Measurements from ENCODE around the gene PTGR3. TPM values are rescaled to one million over a fixed set of nuclear protein-coding genes. Genes with fewer than 3 reads are reported as not detected.

Gene PTGR3, protein sequence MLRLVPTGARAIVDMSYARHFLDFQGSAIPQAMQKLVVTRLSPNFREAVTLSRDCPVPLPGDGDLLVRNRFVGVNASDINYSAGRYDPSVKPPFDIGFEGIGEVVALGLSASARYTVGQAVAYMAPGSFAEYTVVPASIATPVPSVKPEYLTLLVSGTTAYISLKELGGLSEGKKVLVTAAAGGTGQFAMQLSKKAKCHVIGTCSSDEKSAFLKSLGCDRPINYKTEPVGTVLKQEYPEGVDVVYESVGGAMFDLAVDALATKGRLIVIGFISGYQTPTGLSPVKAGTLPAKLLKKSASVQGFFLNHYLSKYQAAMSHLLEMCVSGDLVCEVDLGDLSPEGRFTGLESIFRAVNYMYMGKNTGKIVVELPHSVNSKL
- 10 to 100 TPM; 16.9 to 24.3 (median 21.1) TPM for total RNA-seq

DNA sequence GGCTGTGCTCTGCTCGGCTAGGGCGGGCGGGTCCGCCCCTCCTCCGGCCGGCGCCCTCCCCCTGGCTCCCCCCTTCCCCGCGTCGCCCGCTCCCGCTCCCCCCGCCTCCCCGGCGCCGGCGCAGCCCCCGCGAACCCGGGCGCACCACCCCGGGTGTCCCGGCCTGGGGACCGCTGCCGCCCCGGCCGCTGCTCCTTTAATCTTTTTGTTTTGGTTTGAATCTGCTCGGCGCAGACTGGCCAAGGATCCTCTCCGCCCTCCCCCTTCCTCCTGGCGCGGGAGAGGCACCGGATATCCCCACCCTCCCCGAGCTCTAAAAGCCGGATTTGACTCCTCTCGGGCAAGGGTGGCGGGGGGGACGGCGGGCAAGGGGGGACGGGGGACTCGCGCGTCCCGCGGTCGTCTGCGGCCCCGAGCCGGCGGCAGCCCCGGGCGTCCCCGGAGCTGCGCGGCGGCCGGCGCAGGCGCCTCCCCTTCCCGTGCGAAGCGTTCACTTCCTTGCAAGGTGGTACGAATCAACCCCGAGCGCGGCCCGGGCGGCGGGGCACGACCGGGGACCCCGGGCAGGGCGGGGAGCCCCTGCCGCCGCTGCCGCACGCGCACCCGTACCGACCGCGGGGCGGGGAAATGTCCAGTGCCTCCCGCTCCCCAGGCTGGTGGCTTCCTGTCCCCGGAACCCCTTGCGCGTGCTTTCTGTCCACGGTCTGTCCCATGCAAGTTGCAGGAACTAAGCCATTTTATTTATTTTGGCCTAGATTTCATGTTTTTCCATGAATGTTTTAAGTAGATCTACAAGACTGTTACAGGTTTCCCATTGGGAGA, at the start of gene PTGR3:
TSS of gene PTGR3 (minus strand) at position 11 of the 822 bp plus-strand sequence. CDS start 81 bp downstream, outside the sequence.
- ATAC-seq (ENCODE audit: low FRiP score) = peak; percentile 74
- DNase-seq (ENCODE audit: low spot score) = peak; percentile 40
- TF ChIP-seq, protein P1, sequence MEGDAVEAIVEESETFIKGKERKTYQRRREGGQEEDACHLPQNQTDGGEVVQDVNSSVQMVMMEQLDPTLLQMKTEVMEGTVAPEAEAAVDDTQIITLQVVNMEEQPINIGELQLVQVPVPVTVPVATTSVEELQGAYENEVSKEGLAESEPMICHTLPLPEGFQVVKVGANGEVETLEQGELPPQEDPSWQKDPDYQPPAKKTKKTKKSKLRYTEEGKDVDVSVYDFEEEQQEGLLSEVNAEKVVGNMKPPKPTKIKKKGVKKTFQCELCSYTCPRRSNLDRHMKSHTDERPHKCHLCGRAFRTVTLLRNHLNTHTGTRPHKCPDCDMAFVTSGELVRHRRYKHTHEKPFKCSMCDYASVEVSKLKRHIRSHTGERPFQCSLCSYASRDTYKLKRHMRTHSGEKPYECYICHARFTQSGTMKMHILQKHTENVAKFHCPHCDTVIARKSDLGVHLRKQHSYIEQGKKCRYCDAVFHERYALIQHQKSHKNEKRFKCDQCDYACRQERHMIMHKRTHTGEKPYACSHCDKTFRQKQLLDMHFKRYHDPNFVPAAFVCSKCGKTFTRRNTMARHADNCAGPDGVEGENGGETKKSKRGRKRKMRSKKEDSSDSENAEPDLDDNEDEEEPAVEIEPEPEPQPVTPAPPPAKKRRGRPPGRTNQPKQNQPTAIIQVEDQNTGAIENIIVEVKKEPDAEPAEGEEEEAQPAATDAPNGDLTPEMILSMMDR (IDR thresholded peaks at IDR 0.05) = no peak

DNA sequence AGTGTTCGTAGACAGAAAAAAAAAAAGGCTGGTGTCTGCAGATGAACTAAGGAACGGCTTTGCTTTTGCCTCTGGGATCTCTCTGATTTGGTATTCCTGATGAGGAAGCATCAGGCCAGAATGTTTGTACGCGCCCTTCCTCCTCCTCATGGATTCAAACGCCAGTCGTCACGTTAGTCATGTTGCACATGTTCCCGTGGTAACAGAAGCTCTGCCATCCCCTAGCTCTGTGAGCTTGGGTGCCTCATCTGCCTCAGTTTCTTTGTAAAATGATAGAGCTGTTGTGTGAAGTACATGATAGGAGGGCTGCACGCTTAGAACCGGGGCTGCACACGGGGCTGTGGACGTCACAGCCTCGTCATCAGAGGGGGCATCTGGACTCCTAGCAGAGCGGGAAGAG, 48.7 kb upstream of the PTGR3 start:
- TF ChIP-seq, protein P1 (IDR thresholded peaks at IDR 0.05) = no peak
- DNase-seq (ENCODE audit: low spot score) (no peak), ATAC-seq (ENCODE audit: low FRiP score) (no peak)

DNA sequence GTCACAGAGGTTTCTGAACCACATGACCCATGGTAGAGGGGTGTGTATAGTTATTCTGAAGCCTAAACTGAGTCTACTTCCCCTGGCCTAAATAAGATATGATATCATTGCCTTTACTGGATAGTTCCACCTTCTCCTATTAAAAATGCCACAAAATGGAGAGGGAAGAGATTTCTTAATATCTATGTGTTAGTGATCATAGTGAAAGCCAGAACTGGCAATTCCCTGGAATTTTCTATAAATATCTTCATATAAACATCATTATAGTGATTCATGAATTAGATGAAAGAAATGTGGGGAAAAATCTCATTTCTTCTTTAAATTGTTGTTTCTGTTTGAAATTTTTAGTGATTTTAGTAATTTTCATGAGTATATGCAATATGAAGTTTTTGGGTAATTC, 47.4 kb upstream of the PTGR3 start:
- ATAC-seq (ENCODE audit: low FRiP score) (no peak), DNase-seq (ENCODE audit: low spot score) (no peak)
- TF ChIP-seq, protein P1 (IDR thresholded peaks at IDR 0.05) = no peak

DNA sequence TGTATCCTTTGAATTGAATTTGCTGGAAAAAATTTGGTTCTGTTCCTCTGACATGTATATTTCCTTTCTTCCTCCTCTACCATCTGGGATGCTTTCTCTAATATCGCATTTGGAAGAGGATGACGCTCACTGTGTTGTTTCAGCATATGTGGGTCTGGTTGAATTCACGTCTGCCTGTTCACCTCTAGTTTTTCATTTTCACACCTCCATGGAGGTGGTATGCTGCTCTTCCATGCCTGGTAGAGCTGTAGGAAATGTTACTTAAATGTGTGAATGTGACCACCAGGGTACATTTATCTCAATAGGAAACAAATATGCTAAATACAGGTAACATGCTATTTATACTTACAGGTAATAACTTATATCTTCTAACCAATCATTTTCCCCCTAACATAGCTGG, 46.2 kb upstream of the PTGR3 start:
- ATAC-seq (ENCODE audit: low FRiP score) (no peak), DNase-seq (ENCODE audit: low spot score) (no peak)
- TF ChIP-seq, protein P1 (IDR thresholded peaks at IDR 0.05) = no peak

DNA sequence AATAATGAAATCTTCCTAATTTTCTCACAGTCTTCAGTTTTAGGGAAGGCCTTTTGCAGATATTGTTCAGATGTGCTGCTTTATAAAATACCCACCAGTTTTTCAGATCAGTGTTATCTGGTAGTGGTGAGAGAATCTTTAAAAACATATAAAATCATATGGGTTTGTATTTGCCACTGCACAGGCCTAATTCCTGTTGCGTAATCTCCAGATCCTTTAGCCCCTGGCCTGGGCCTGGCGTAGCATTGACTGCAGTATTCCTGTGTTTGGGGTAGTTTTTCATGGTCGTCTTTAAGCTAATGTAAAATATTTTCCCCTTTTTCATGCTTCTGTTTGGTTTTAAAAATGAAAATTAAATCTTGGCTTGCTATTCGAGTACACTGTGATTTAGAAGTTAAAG, 44.8 kb upstream of the PTGR3 start:
- no peak for DNase-seq (ENCODE audit: low spot score)
- TF ChIP-seq, protein P1 (IDR thresholded peaks at IDR 0.05) = no peak
- ATAC-seq (ENCODE audit: low FRiP score) = no peak

DNA sequence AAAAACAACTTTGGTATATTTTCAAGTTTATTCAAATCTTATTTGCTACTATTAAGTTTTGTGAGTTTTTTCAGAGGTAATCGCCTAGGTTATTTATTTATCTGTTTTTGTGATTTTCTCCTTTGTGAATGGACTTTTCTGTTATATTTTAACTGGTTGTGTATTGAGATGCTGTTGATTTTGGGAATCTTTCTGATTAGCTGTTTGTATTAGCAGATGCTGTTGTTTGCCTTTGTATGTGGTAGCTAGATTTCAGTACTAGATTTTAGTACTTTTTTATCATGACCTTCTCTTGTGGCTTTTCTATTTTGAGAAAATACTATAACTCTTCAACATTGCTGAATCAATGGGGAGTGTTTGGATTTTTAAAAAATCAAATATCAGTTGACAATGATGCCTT, 44.1 kb upstream of the PTGR3 start:
- no peak for DNase-seq (ENCODE audit: low spot score)
- no peak for ATAC-seq (ENCODE audit: low FRiP score)
- TF ChIP-seq, protein P1 (IDR thresholded peaks at IDR 0.05) = no peak
